Measurements from ENCODE around the gene RPS17. TPM values are rescaled to one million over a fixed set of nuclear protein-coding genes. Genes with fewer than 3 reads are reported as not detected.
"Not testable (repeated sequence)": the region's sequence is repeated elsewhere in the genome, so short reads cannot be mapped to it uniquely, and the experiment has no call there.

The RPS17 gene
- total and polyA plus RNA-seq, 10 of the 15 experiments (the other 5 are each of a cell fraction or from before 2014, with no cell fraction given): 1,223 to 7,871 (median 3,879) TPM

- WGBS (ENCODE audit: insufficient coverage, insufficient replicate concordance, low lambda C conversion rate, missing lambda C conversion rate): 64% methylated on average over 3 of the region's 3 CpGs
- H3K9me3 ChIP-seq (replicated peaks; ENCODE audit: control insufficient read depth, insufficient read depth, low read length): no peaks in the 10 kb centered on the region
- ChIA-PET SMC1A (ENCODE audit: uncharacterized antibody, unreplicated experiment) (interaction anchor here (1.2 to 2.0 kb wide), 2 partner anchors 10 to 282 kb away, joined by 5 to 6 read pairs; partner anchors contain the start of gene RPS17), POLR2A (interaction anchor here (1.6 kb wide), 1 partner anchor 10 kb away, joined by 8 read pairs; the partner anchor contains the start of gene RPS17), CTCF (interaction anchor here (1.2 to 2.6 kb wide), 6 partner anchors 11 to 488 kb away, joined by 3 to 52 read pairs (median 5); partner anchors contain the start of genes C15orf40, EFL1, RPS17 and SAXO2), RAD21 (ENCODE audit: unreplicated experiment) (interaction anchor here (1.7 to 1.9 kb wide), 2 partner anchors 11 to 481 kb away, joined by 5 to 12 read pairs; partner anchors contain the start of genes C15orf40 and RPS17)
- no peak for TF ChIP-seq ASH2L (IDR thresholded peaks at IDR 0.05; ENCODE audit: borderline replicate concordance, low read depth)
- TF ChIP-seq SMC3 (IDR thresholded peaks at IDR 0.05; ENCODE audit: borderline replicate concordance, low read length): no peak
- no peak for TF ChIP-seq RCOR1 (conservative IDR thresholded peaks at IDR 0.05; ENCODE audit: low read depth, low read length)
- TF ChIP-seq CUX1 (IDR thresholded peaks at IDR 0.05; ENCODE audit: insufficient replicate concordance, low read depth, low read length): no peak
- TF ChIP-seq SMAD1 (IDR thresholded peaks at IDR 0.05; ENCODE audit: low read depth, partially characterized antibody): no peak
- no peak for TF ChIP-seq BRCA1 (IDR thresholded peaks at IDR 0.05; ENCODE audit: low read depth, low read length)
- TF ChIP-seq STAT1 (conservative IDR thresholded peaks at IDR 0.05): no peak
- no peak for TF ChIP-seq ZNF274 (IDR thresholded peaks at IDR 0.05; ENCODE audit: insufficient read depth, insufficient read length)
- H3K4me2 ChIP-seq (ENCODE audit: control insufficient read depth, insufficient read depth): no peak overlapping the region; the same call in 1 of the 2 replicates
- in situ Hi-C loops (cut with MboI) (no loop called here), intact Hi-C loops (cut with micrococcal nuclease; ENCODE audit: unreplicated experiment) (loop anchor here (2.0 to 10.0 kb wide), 3 partner anchors 305 to 675 kb away; partner anchors contain the start of gene HDGFL3)
- no peak overlapping the region for H2AFZ ChIP-seq (ENCODE audit: control insufficient read depth, low read depth, low read length)
- no peak for DNase-seq (ENCODE audit: low read depth, low spot score)
- H3K4me3 ChIP-seq: no peak overlapping the region
- H4K20me1 ChIP-seq (ENCODE audit: control insufficient read depth, insufficient read depth): no peaks in the 10 kb centered on the region
- no peak overlapping the region for H3K27ac ChIP-seq (ENCODE audit: control insufficient read depth, insufficient read depth)
- no peak for FAIRE-seq
- no peaks in the 10 kb centered on the region for H3K27me3 ChIP-seq (replicated peaks in 1 of 2; ENCODE audit: control insufficient read depth in 2 of 2, insufficient read depth in 2 of 2, low read length in 1 of 2)
- peaks cover 3 to 7% of the 10 kb centered on the region in 2 experiments; a peak in 3 of 4 replicates for H3K36me3 ChIP-seq (ENCODE audit: control insufficient read depth in 2 of 2, insufficient read depth in 2 of 2, low read length in 1 of 2)
- no peaks in the 10 kb centered on the region for H3K79me2 ChIP-seq (ENCODE audit: control insufficient read depth, insufficient read depth, low read length)
- peaks cover 8% of the 10 kb centered on the region for H3K4me1 ChIP-seq (ENCODE audit: control insufficient read depth, insufficient read depth, low read length)
- no peak overlapping the region for H3K9ac ChIP-seq (ENCODE audit: control insufficient read depth, insufficient read depth, low read length)
- BruUV-seq (replicated peaks): no TSS peak
- no peak for ATAC-seq
These were observed 10.3 kb downstream of the RPS17 start for GRCh38 chr15:82530006-82530405.

- H3K36me3 ChIP-seq (ENCODE audit: control insufficient read depth in 2 of 2, insufficient read depth in 2 of 2, low read length in 1 of 2); FAIRE-seq; H3K4me2 ChIP-seq (ENCODE audit: control insufficient read depth, insufficient read depth); BruUV-seq (replicated peaks); H3K79me2 ChIP-seq (ENCODE audit: control insufficient read depth, insufficient read depth, low read length); H3K4me3 ChIP-seq; H3K9ac ChIP-seq (ENCODE audit: control insufficient read depth, insufficient read depth, low read length); H3K4me1 ChIP-seq (ENCODE audit: control insufficient read depth, insufficient read depth, low read length); H4K20me1 ChIP-seq (ENCODE audit: control insufficient read depth, insufficient read depth); in situ Hi-C loops (cut with MboI); intact Hi-C loops (cut with micrococcal nuclease; ENCODE audit: unreplicated experiment); H3K27ac ChIP-seq (ENCODE audit: control insufficient read depth, insufficient read depth); CTCF ChIA-PET; H2AFZ ChIP-seq (ENCODE audit: control insufficient read depth, low read depth, low read length); H3K27me3 ChIP-seq (replicated peaks in 1 of 2; ENCODE audit: control insufficient read depth in 2 of 2, insufficient read depth in 2 of 2, low read length in 1 of 2); POLR2A ChIA-PET; ATAC-seq; H3K9me3 ChIP-seq (replicated peaks; ENCODE audit: control insufficient read depth, insufficient read depth, low read length); DNase-seq (ENCODE audit: low read depth, low spot score); RAD21 ChIA-PET (ENCODE audit: unreplicated experiment); SMC1A ChIA-PET (ENCODE audit: uncharacterized antibody, unreplicated experiment): not testable (repeated sequence)
- WGBS (ENCODE audit: insufficient coverage, insufficient replicate concordance, low lambda C conversion rate, missing lambda C conversion rate): no CpG with 5 or more reads among the region's 48 CpGs
These were observed 26.7 kb downstream of the RPS17 start for GRCh38 chr15:82513587-82513986.
